ENCODE data around the gene LTO1. TPM values are rescaled to one million over a fixed set of nuclear protein-coding genes. Genes with fewer than 3 reads are reported as not detected.

Gene LTO1
- total and polyA plus RNA-seq, 2 of the 13 experiments (the other 11 are each of a cell fraction or from before 2014, with no cell fraction given): 11.8 to 15.0 TPM

- TF ChIP-seq AHDC1 (CRISPR knock-in tag; IDR thresholded peaks at IDR 0.05; ENCODE audit: borderline replicate concordance) (peak; percentile 48; the same call in 1 of the 2 replicates), TOPORS (CRISPR knock-in tag; IDR thresholded peaks at IDR 0.05) (peak; percentile 69; the same call in 1 of the 2 replicates), NFKBIZ (CRISPR knock-in tag; IDR thresholded peaks at IDR 0.05) (0 out of 2 replicates have a peak, but pooled peaks have one; percentile 53), RCOR2 (CRISPR knock-in tag; IDR thresholded peaks at IDR 0.05) (0 out of 2 replicates have a peak, but pooled peaks have one; percentile 23), TEAD3 (CRISPR knock-in tag; optimal IDR thresholded peaks at IDR 0.05; ENCODE audit: borderline replicate concordance) (peak; percentile 48), BCL6 (CRISPR knock-in tag; IDR thresholded peaks at IDR 0.05) (peak; percentile 52), MYPOP (CRISPR knock-in tag; IDR thresholded peaks at IDR 0.05) (peak; percentile 81), ZNF276 (CRISPR knock-in tag; IDR thresholded peaks at IDR 0.05; ENCODE audit: low read depth) (0 out of 2 replicates have a peak, but pooled peaks have one; percentile 57), ZNF691 (CRISPR knock-in tag; IDR thresholded peaks at IDR 0.05; ENCODE audit: borderline replicate concordance, low read depth) (peak; percentile 60; the same call in 1 of the 2 replicates), PATZ1 (CRISPR knock-in tag; IDR thresholded peaks at IDR 0.05) (peak; percentile 88), CHCHD3 (CRISPR knock-in tag; IDR thresholded peaks at IDR 0.05) (0 out of 2 replicates have a peak, but pooled peaks have one; percentile 34), NR0B2 (CRISPR knock-in tag; IDR thresholded peaks at IDR 0.05) (peak; percentile 65; the same call in 1 of the 2 replicates), KAT7 (CRISPR knock-in tag; IDR thresholded peaks at IDR 0.05; ENCODE audit: borderline replicate concordance) (0 out of 2 replicates have a peak, but pooled peaks have one; percentile 50), ZSCAN9 (CRISPR knock-in tag; IDR thresholded peaks at IDR 0.05; ENCODE audit: borderline replicate concordance) (peak; percentile 72; the same call in 1 of the 2 replicates)
These were observed 30.8 kb downstream of the LTO1 start (continued) for GRCh38 chr11:69644071-69644961.

Measured in HepG2 (cell line).